GM21529 (cell line): ENCODE results near the gene REEP3.
"Not testable (repeated sequence)": the region's sequence is repeated elsewhere in the genome, so short reads cannot be mapped to it uniquely, and the experiment has no call there.

ENCODE experiments used
- ATAC-seq: cut with Tn5 transposase; IDR thresholded peaks from one replicate; pipeline ENCODE4 v1.9.1; 2021; ENCODE audit not compliant: unreplicated experiment

The REEP3 gene

GRCh38 chr10:63520500-63521415 lies at the start of gene REEP3:
REEP3 (plus strand) TSS chr10:63521401; CDS start chr10:63521546, 145 bp downstream.
- ATAC-seq = peak; percentile 72

- ATAC-seq = no peak
Measured at GRCh38 chr10:63474488-63474887, 46.7 kb upstream of the REEP3 start.

- ATAC-seq = no peak
Measured at GRCh38 chr10:63477927-63478326, 43.3 kb upstream of the REEP3 start.

GRCh38 chr10:63478564-63478963 lies 42.6 kb upstream of the REEP3 start:
- no peak for ATAC-seq

- no peak for ATAC-seq
Measured at GRCh38 chr10:63480237-63480636, 41.0 kb upstream of the REEP3 start.

GRCh38 chr10:63481815-63482421 lies 39.3 kb upstream of the REEP3 start:
- no peak for ATAC-seq

- no peak for ATAC-seq
Measured at GRCh38 chr10:63483983-63484382, 37.2 kb upstream of the REEP3 start.

- ATAC-seq = no peak
Measured at GRCh38 chr10:63487990-63488389, 33.2 kb upstream of the REEP3 start.

- ATAC-seq = no peak
Measured at GRCh38 chr10:63489838-63490237, 31.4 kb upstream of the REEP3 start.

- ATAC-seq = no peak
Measured at GRCh38 chr10:63491588-63492316, 29.4 kb upstream of the REEP3 start.

GRCh38 chr10:63492317-63492690 lies 28.9 kb upstream of the REEP3 start:
- ATAC-seq = not testable (repeated sequence)

GRCh38 chr10:63493004-63493403 lies 28.2 kb upstream of the REEP3 start:
- no peak for ATAC-seq

- ATAC-seq = no peak
Measured at GRCh38 chr10:63494951-63495350, 26.2 kb upstream of the REEP3 start.

GRCh38 chr10:63496561-63496960 lies 24.6 kb upstream of the REEP3 start:
- no peak for ATAC-seq

- no peak for ATAC-seq
Measured at GRCh38 chr10:63497321-63497720, 23.9 kb upstream of the REEP3 start.

GRCh38 chr10:63498665-63499064 lies 22.5 kb upstream of the REEP3 start:
- ATAC-seq = no peak

- ATAC-seq = not testable (repeated sequence)
Measured at GRCh38 chr10:63500551-63500950, 20.6 kb upstream of the REEP3 start.

- no peak for ATAC-seq
Measured at GRCh38 chr10:63501954-63502353, 19.2 kb upstream of the REEP3 start.

GRCh38 chr10:63502832-63503231 lies 18.4 kb upstream of the REEP3 start:
- ATAC-seq = no peak

- no peak for ATAC-seq
Measured at GRCh38 chr10:63503395-63503794, 17.8 kb upstream of the REEP3 start.

- no peak for ATAC-seq
Measured at GRCh38 chr10:63504145-63504881, 16.9 kb upstream of the REEP3 start.
